ENCODE results near the gene ARL15. TPM values are rescaled to one million over a fixed set of nuclear protein-coding genes. Genes with fewer than 3 reads are reported as not detected.

The ARL15 gene
- total RNA-seq, 4 donors from 2014 or later = 10.6 to 24.0 (median 18.9) TPM

- no peaks in the 10 kb centered on the region for H3K36me3 ChIP-seq
- no peaks in the 10 kb centered on the region for H3K9me3 ChIP-seq
- no peaks in the 10 kb centered on the region for H3K27me3 ChIP-seq
- no peak overlapping the region for H3K4me3 ChIP-seq
- H3K27ac ChIP-seq = no peak overlapping the region
- no peak for TF ChIP-seq POLR2AphosphoS5 (IDR thresholded peaks at IDR 0.05)
- TF ChIP-seq EP300 (IDR thresholded peaks at IDR 0.05) = no peak
- TF ChIP-seq POLR2A (IDR thresholded peaks at IDR 0.05) = no peak
- H3K4me1 ChIP-seq = peaks cover 0 to 3% (median 0%) of the 10 kb centered on the region in 3 donors
- WGBS, 2 donors (ENCODE audit: low coverage in 1 of 2) = 100% methylated on average over 2 of the region's 2 CpGs
- ATAC-seq = no peak
These were observed 380.8 kb downstream of the ARL15 start for GRCh38 chr5:53929570-53929969.

DNA sequence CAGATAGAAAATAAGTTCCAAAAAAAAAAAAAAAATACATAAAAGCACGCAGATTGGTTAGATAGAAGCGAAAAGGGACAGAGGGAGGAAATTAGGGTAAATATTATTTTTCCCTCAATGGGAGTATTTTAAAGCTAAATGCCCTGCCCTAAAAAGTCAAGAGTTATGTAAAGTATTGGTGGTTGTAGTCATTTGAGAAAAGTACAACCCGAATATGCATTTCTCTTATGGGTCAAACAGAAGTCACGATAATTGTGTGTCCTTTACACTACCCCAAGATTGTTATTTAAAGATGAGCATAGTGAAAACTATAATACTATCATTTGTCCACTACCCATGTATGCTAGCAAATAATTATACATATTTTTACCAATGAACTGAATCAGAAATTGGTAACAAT lies 381.2 kb downstream of the ARL15 start:
- ATAC-seq = no peak
- H3K4me1 ChIP-seq = peaks cover 0 to 8% (median 0%) of the 10 kb centered on the region in 3 donors
- WGBS, 2 donors (ENCODE audit: low coverage in 1 of 2) = 87 to 97% methylated on average over 4 of the region's 4 CpGs

DNA sequence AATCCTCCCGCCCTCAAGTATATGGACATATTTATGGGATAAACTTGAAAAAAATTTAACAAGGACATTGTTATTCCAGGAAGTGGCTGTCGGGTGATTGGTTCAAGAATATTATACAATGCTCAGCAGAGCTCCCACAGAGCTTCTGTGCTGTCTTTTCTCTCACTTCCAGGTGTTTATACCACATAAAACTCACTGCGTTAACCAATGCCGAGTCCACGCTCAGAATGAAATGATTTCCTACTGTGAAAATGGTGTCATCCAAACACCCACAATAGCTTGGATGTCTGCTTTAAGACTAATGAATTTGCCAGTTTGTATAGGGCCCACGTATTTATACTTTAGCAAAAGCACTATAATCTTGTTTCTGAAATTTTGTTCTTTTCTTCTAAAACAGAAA lies 381.7 kb downstream of the ARL15 start:
- H3K9me3 ChIP-seq = no peaks in the 10 kb centered on the region
- peaks cover 0 to 13% (median 0%) of the 10 kb centered on the region in 3 donors for H3K4me1 ChIP-seq
- WGBS, 2 donors (ENCODE audit: low coverage in 1 of 2) = 76 to 93% methylated on average over 6 of the region's 6 CpGs
- TF ChIP-seq POLR2A (IDR thresholded peaks at IDR 0.05) (no peak), CTCF (IDR thresholded peaks at IDR 0.05) (no peak), POLR2AphosphoS5 (IDR thresholded peaks at IDR 0.05) (no peak), EP300 (IDR thresholded peaks at IDR 0.05) (no peak)
- no peak for ATAC-seq
- no peaks in the 10 kb centered on the region for H3K27me3 ChIP-seq
- no peak overlapping the region for H3K27ac ChIP-seq
- no peak overlapping the region for H3K4me3 ChIP-seq
- no peaks in the 10 kb centered on the region for H3K36me3 ChIP-seq

More for the DNA sequence above, 381.2 kb downstream of the ARL15 start:
- TF ChIP-seq POLR2A (IDR thresholded peaks at IDR 0.05) = no peak
- no peak for TF ChIP-seq POLR2AphosphoS5 (IDR thresholded peaks at IDR 0.05)
- TF ChIP-seq CTCF (IDR thresholded peaks at IDR 0.05) = no peak
- no peak for TF ChIP-seq EP300 (IDR thresholded peaks at IDR 0.05)
- Histone ChIP-seq H3K36me3 (no peaks in the 10 kb centered on the region), H3K27me3 (no peaks in the 10 kb centered on the region), H3K9me3 (no peaks in the 10 kb centered on the region), H3K4me3 (no peak overlapping the region), H3K27ac (no peak overlapping the region)

DNA sequence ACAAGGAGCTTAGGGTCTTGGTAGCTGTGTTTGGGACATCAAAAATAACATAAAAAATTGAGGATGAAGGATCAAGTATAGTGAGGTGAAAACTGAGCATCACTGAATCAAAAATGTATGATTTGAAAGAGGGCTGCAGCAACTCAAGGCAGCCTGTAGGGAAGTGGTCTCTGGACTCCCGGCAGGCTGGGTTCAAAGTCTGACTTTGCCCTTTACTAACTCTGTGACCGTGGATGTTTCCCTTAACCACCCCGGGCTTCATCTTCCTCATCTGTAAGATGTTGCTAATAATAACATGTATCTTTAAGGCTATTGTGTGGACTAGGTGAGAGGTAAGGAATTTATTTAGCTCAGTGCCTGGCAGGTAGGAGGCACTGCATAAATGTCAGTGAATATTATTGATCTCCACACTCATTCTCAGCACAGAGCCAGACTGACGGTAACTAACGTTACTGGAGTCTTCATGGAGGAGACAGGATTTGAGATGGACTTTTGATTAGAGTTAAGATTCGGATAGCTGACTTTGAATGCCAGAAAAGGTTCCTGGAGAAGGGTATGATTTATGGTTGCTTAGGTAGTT lies 382.6 kb downstream of the ARL15 start:
- WGBS, 2 donors (ENCODE audit: low coverage in 1 of 2) = 93 to 94% methylated on average over 6 of the region's 6 CpGs
- ATAC-seq = no peak
- H3K36me3 ChIP-seq = no peaks in the 10 kb centered on the region
- no peak overlapping the region for H3K4me3 ChIP-seq
- TF ChIP-seq POLR2A (IDR thresholded peaks at IDR 0.05) = no peak
- TF ChIP-seq EP300 (IDR thresholded peaks at IDR 0.05) = no peak
- no peak for TF ChIP-seq POLR2AphosphoS5 (IDR thresholded peaks at IDR 0.05)
- TF ChIP-seq CTCF (IDR thresholded peaks at IDR 0.05) = no peak
- no peaks in the 10 kb centered on the region for H3K27me3 ChIP-seq
- H3K9me3 ChIP-seq = no peaks in the 10 kb centered on the region
- H3K4me1 ChIP-seq = peaks cover 0 to 13% (median 0%) of the 10 kb centered on the region in 3 donors
- H3K27ac ChIP-seq = no peak overlapping the region

DNA sequence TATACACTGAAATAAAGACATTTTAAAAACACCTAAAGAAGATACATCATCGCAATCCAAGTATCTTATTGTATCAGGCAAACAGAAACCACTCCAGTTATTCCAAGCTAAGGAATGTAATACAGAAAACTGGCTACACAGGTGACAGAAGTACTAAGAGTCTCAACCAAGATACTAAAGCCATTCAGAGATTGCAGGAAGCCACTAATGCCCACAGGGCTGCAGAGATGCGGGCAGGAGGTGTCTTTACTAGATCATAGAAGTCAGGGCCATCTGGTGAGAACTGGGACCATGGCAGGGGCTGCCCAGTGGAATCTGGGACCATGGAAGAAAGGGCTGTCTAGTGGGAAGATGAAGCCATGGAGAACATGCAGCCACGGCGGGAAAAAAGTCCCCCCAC lies 384.3 kb downstream of the ARL15 start:
- 99 to 100% methylated on average over 3 to 4 of the region's 4 CpGs for WGBS, 2 donors (ENCODE audit: low coverage in 1 of 2)
- no peak overlapping the region for H3K27ac ChIP-seq
- peaks cover 0 to 13% (median 0%) of the 10 kb centered on the region in 3 donors for H3K4me1 ChIP-seq
- H3K36me3 ChIP-seq = no peaks in the 10 kb centered on the region
- no peak overlapping the region for H3K4me3 ChIP-seq
- no peaks in the 10 kb centered on the region for H3K27me3 ChIP-seq
- TF ChIP-seq POLR2A (IDR thresholded peaks at IDR 0.05) (no peak), CTCF (IDR thresholded peaks at IDR 0.05) (no peak), EP300 (IDR thresholded peaks at IDR 0.05) (no peak), POLR2AphosphoS5 (IDR thresholded peaks at IDR 0.05) (no peak)
- H3K9me3 ChIP-seq = no peaks in the 10 kb centered on the region
- no peak for ATAC-seq
